Left lung (tissue), 10 donors: ENCODE data around the gene PTGS1. TPM values are rescaled to one million over a fixed set of nuclear protein-coding genes. Genes with fewer than 3 reads are reported as not detected.

Experiments used
- ATAC-seq: fragments of 200-7000 bp; cut with Tn5 transposase; one replicate; pipeline ENCODE4 v1.9.1; 2020; ENCODE audit warnings: moderate library complexity
- DNase-seq, 4 donors: peaks; one replicate each; pipeline ENCODE4 v3.0.0-alpha.2; 2013 to 2020
- H3K27ac ChIP-seq, 2 donors: fragments of 200-600 bp; sonication (generic) in 1 of 2; one replicate each; pipeline versions ENCODE4 v1.5.0 to v1.8.0; 2020 to 2021
- H3K27me3 ChIP-seq, 2 donors: fragments of 200-600 bp; sonication (generic) in 1 of 2; one replicate each; pipeline versions ENCODE4 v1.5.0 to v1.8.0; 2020 to 2021
- H3K36me3 ChIP-seq, 2 donors: fragments of 200-600 bp; sonication (generic) in 1 of 2; one replicate each; pipeline versions ENCODE4 v1.5.0 to v1.8.0; 2020 to 2021
- H3K4me1 ChIP-seq, 2 donors: fragments of 200-600 bp; one replicate each; pipeline ENCODE4 v1.8.0; 2021
- H3K4me3 ChIP-seq, 2 donors: fragments of 200-600 bp; sonication (generic) in 1 of 2; one replicate each; pipeline versions ENCODE4 v1.5.0 to v1.8.0; 2020 to 2021; ENCODE audit warnings: mild to moderate bottlenecking in 1 of 2
- H3K9me3 ChIP-seq, 2 donors: fragments of 200-600 bp; sonication (generic) in 1 of 2; one replicate each; pipeline versions ENCODE4 v1.5.0 to v1.8.0; 2020 to 2021
- CTCF ChIP-seq, 2 donors: fragments of 200-600 bp; sonication (generic) in 1 of 2; IDR thresholded peaks; one replicate each; pipeline versions ENCODE4 v1.5.0 to v1.8.0; 2021; ENCODE audit warnings: antibody characterized with exemption in 2 of 2
- intact Hi-C, 2 donors: fragments of 100-400 bp; cut with DNase I; formaldehyde crosslinking; loops; one replicate each; pipeline versions ENCODE4 v1.11.2 to v1.14.2; 2022
- polyA plus RNA-seq, 6 donors: library from polyadenylated mRNA; unstranded; fragments of 120-200 nt; gene quantifications; one replicate each; pipeline ENCODE4 v1.2.1, GENCODE V29; 2013; ENCODE audit not compliant: insufficient read length in 6 of 6
- total RNA-seq, 2 donors: library from RNA; stranded (reverse); fragmentation: NEBNext Ultra II Directional; extraction: Animal tissue kit (Norgen Biotek cat#: 25700); gene quantifications; one replicate each; pipeline ENCODE4 v1.2.1, GENCODE V29; 2021
- donor health status: DM: no; HTN: yes; CAD: no.
- donor health status: DM: no; HTN: no; CAD: no.

Gene PTGS1
- total and polyA plus RNA-seq, 8 donors = 3.8 to 16.3 (median 4.8) TPM

GRCh38 chr9:122347348-122348287 is 23.2 kb upstream of the PTGS1 start:
- ATAC-seq (peak; percentile 35), DNase-seq (no peak)
- intact Hi-C loops = no loop called here
- Histone ChIP-seq H3K36me3 (no peaks in the 10 kb centered on the region), H3K9me3 (peaks cover 0 to under 1% of the 10 kb centered on the region in 2 donors), H3K4me3 (peak overlapping the region; percentile 37 to 41), H3K27me3 (peaks cover 0 to 37% of the 10 kb centered on the region in 2 donors), H3K27ac (peak overlapping the region in 1 of 2 donors; percentile 71), H3K4me1 (peaks cover 6 to 24% of the 10 kb centered on the region in 2 donors)
- TF ChIP-seq CTCF (IDR thresholded peaks at IDR 0.05) = no peak

GRCh38 chr9:122348288-122348777 is 22.5 kb upstream of the PTGS1 start:
- Histone ChIP-seq H3K4me3 (no peak overlapping the region), H3K9me3 (peaks cover 0 to 6% of the 10 kb centered on the region in 2 donors), H3K27ac (peak overlapping the region in 1 of 2 donors; percentile 41), H3K27me3 (peaks cover 0 to 37% of the 10 kb centered on the region in 2 donors), H3K36me3 (no peaks in the 10 kb centered on the region), H3K4me1 (peaks cover 6 to 24% of the 10 kb centered on the region in 2 donors)
- ATAC-seq = no peak
- TF ChIP-seq CTCF (IDR thresholded peaks at IDR 0.05) = no peak
- DNase-seq = no peak
- intact Hi-C loops = no loop called here

- no peak for ATAC-seq
- Histone ChIP-seq H3K36me3 (no peaks in the 10 kb centered on the region), H3K4me3 (no peak overlapping the region), H3K4me1 (peaks cover 6 to 24% of the 10 kb centered on the region in 2 donors), H3K27me3 (peaks cover 0 to 37% of the 10 kb centered on the region in 2 donors), H3K9me3 (peaks cover 0 to 7% of the 10 kb centered on the region in 2 donors), H3K27ac (no peak overlapping the region)
- no peak for DNase-seq
- TF ChIP-seq CTCF (IDR thresholded peaks at IDR 0.05) = no peak
- intact Hi-C loops = no loop called here
Measured at GRCh38 chr9:122348791-122349190, 22.0 kb upstream of the PTGS1 start.

- Histone ChIP-seq H3K9me3 (peaks cover 0 to 7% of the 10 kb centered on the region in 2 donors), H3K36me3 (no peaks in the 10 kb centered on the region), H3K27me3 (peaks cover 0 to 37% of the 10 kb centered on the region in 2 donors), H3K27ac (no peak overlapping the region), H3K4me1 (peaks cover 6 to 24% of the 10 kb centered on the region in 2 donors), H3K4me3 (no peak overlapping the region)
- no peak for DNase-seq
- ATAC-seq = no peak
- intact Hi-C loops = no loop called here
- no peak for TF ChIP-seq CTCF (IDR thresholded peaks at IDR 0.05)
Measured at GRCh38 chr9:122349201-122349600, 21.6 kb upstream of the PTGS1 start.
